GDM1 (cell line): ENCODE data around the gene IDH3A.
A peak's percentile ranks its signal among the peaks of the same experiment; 100 is the strongest.

Source experiments
- DNase-seq: peaks from one replicate; lab custom pipeline; 2025; lab: John Stamatoyannopoulos, UW

Gene IDH3A

DNA sequence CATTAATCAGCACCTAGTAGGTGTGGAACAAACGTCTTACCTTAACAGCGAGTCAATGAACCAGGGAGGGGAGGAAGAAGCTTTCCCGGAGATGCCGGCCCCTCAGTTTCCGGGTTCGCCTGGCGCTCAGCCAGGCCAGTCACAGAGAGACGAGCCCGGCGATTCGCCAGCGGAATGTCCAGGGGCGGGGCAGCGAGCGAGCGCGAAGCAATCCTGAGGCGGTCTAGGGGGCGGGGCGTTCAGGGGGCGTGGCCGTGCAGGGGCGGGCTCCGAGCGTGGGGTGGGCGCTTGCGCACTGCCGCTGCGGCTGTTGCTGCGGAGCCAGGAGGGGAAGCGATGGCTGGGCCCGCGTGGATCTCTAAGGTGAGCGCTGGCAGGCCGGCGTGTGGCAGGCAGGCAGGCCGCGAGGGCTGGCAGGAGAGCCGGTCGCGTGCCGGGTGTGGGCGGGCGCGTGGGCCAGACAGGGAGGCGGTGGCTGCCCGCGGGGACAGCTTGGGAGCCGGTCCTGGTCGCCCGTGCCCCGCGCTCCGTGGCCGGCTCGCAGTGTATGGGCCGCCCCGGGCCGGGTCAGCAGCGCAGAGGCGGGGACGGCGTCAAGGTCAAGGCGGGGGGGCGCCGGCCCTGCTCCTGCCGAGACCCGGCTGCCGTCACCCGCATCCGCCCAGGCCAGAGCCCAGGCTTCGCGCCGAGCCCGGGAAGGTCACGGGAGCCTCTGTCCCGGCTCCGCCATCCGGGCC is at the start of gene IDH3A:
TSS of gene IDH3A (plus strand) at position 295 of the 737 bp plus-strand sequence. CDS start at position 337, 42 bp downstream.
- peak; percentile 97 for DNase-seq

DNA sequence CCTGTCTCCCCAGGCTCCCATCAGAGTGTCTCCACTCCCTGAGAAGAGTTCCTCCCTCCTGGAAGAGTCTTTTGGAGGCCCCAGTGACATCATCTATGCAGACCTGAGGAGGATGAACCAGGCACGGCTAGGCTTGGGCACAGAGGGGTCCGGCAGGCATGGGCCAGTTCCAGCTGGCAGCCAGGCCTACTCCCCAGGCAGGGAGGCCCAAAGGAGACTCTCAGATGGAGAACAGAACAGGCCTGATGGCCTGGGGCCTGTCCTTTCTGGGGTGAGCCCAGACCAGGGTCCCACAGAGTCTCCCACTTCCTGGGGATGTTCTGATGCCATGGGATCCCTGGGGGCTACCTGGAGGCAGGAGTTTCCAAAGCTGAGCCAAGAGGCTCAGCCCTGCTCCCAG is 48.3 kb upstream of the IDH3A start:
- DNase-seq = no peak

- no peak for DNase-seq
Observed at GRCh38 chr15:78101423-78102105, 47.6 kb upstream of the IDH3A start.

DNA sequence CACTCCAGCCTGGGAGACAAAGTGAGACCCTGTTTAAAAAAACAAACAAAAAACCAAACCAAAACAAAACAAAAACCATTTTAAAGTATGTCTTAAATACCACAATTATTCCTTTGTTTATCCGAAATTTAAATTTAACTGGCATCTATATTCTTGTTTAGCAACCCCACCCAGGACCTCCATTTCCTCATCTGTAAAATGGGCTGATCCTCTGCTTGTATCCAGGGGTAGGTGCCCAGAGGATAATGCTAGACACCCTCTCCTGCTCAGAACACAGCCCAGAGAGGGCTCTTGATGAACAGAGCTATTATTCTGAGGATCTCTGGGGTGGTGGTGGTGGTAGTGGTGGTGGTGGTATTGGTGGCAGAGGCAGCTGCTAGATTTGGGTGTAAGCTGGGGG is 47.0 kb upstream of the IDH3A start:
- no peak for DNase-seq

- DNase-seq = no peak
Observed at GRCh38 chr15:78102741-78103140, 46.4 kb upstream of the IDH3A start.

DNA sequence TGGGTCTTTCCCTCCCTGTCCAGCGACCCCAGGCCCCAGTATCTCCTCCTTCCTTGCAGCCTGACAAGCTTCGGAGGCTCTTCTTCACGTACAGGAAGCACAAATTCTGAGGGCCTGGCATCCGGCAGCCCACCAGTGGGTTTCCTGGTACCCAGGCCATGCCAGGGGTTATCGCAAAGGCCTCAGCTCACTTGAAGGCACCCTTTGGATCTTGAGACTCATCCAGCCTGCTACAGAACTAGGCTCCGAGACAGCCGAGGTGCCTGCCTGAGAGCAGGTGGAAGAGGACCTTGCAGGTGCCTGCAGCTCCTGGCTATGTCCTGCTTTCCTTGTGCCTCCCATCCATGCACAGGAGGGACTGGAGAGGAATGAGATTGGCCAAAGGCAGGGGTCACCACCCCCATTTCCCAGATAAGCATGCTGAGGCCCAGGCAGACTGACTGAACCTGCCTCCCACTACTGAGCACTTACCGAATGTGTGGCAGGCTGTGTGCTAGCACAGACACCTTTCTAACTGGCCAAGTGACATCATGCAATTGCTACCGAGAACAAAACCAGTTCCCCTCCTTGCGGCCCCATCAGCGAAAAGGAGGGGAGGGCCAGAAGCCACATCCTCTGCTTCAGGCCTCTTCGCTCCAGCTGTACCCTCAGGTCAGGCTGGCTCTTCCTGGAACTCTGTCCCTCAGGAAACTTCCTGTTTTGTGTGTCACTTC is 45.6 kb upstream of the IDH3A start:
- peak; percentile 65 for DNase-seq

GRCh38 chr15:78104119-78104479 is 45.1 kb upstream of the IDH3A start:
- no peak for DNase-seq

- no peak for DNase-seq
Observed at GRCh38 chr15:78104566-78105475, 44.3 kb upstream of the IDH3A start.

- DNase-seq = no peak
Observed at GRCh38 chr15:78105476-78106241, 43.5 kb upstream of the IDH3A start.

- no peak for DNase-seq
Observed at GRCh38 chr15:78107471-78107870, 41.7 kb upstream of the IDH3A start.

DNA sequence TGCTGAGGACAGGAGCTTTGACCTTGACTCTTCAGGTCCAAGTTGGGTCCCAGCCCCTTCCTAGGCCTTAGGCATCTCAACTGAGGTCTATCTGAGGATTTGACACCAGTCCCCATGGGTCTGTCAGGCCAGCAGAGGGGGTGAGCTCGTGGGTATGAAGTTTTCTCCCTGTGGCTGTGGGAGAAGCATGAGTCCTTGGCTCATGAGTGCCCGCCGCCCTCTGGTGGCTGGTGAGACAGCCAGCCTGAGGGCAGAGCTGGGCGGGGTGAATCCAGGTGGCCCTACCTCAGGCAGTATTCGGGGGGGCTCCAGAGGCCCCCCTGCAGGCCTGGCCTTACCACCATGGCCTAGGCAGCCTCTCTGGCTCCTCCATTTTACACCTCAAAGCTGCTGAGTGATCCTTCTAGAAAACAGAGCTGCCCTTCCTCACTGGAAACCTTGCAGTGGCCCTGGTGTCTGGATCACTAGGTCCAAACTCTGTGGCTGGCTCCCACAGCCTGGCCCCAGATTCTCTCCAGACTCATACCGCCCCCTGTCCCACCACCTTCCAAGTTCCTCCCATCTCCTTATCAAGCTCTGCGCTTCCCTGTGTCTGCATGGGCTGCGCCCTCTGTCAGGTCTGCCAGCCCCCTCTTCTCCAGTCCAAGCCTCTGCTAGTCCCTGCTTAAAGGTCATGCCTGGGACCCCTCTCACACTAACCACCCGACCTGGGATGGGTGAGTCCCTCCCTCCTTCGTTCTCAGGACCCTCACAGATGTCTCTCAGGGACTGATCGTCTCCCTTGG is 40.7 kb upstream of the IDH3A start:
- peak; percentile 74 for DNase-seq

DNA sequence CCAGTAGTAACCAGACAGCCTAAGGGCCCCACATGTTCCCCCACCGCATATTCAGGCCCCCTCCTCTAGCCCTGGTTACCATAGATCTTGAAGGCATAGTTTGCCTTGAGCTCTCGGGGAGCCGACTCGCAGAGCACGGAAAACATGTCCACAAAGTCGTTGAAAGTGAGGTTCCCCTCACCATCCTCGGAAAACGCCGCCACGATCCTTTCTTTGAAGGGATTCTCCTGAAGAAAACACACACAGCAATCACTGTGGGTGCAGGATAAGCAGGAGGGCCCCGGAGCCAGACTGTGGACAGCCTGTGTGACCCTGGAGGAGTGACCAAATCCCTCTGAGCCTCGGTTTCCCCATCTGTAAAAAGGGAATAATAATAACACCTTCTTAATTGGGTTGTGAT is 40.0 kb upstream of the IDH3A start:
- no peak for DNase-seq

- no peak for DNase-seq
Observed at GRCh38 chr15:78110096-78110495, 39.1 kb upstream of the IDH3A start.

GRCh38 chr15:78110916-78111475 is 38.2 kb upstream of the IDH3A start:
- DNase-seq = no peak

DNA sequence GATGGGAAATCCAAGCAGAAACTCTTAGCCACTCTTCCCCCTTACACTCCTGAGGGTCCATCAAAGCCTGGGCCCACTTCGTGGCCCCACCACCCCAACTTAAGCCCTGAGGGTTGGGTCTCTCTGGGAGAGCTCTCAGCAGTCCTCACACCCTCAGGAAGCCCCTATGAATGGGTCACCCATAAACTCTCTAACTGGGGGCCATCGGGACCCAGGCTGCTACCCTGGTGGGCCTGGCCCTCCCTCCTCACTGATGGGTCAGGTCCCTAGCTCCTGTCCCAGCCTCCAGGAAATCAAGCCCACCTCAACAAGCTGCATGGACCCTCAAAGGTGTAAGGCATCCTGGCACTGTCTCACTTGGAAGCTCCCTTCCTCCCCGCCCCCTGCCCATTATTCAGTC is 37.4 kb upstream of the IDH3A start:
- no peak for DNase-seq

GRCh38 chr15:78112551-78112950 is 36.6 kb upstream of the IDH3A start:
- no peak for DNase-seq

- DNase-seq = no peak
Observed at GRCh38 chr15:78120523-78120922, 28.6 kb upstream of the IDH3A start.

DNA sequence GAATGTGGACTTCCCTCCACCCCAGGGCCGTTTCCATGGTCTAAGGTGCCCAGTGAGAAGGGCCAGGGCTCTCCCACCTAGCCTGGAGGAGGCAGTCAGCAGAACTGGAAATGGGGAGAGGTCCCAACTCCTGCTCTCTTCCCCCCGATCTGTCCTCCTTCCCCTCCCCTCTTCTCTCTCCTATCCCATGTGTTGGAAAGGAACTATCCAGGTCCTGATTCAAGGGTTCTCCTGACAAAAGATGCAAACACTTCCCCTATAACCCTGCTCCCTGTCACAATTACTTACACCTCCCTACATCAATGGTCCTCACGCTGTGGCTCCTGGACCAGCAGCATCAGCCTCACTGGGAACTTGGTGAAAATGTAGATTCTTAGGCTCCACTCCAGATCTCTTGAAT is 23.9 kb upstream of the IDH3A start:
- no peak for DNase-seq

DNA sequence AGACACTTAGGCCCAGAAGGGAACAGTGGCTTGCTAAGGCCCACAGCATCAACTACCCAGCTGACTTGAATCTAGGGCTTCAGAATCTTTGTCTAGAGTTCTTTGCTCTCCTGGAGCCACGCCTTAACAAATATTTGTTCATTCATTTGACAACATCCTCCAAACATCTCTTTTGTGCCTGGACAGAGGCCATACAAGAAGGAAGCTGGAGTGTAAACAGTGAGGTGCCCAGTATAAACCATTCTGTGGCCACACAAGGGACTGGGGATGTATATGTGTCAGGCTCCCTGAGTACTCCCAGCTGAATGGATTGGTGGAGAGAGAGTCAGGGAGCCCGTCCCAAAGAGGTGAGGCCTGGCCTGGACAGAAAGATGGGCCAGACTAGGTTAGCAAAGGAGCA is 21.3 kb upstream of the IDH3A start:
- no peak for DNase-seq

GRCh38 chr15:78129077-78129750 is 19.9 kb upstream of the IDH3A start:
- no peak for DNase-seq
